GM12892 (cell line): ENCODE results near the gene MED29.

Experiments used
- POLR2A ChIP-seq: IDR thresholded peaks from 2 replicates; pipeline ENCODE4 v1.6.1; 2011; ENCODE audit warnings: low read depth, low read length, control low read depth
- POLR2AphosphoS5 ChIP-seq: IDR thresholded peaks from 2 replicates; pipeline ENCODE4 v1.6.1; 2011; ENCODE audit warnings: low read depth, low read length, control low read depth

GRCh38 chr19:39382991-39383828 lies 8.0 kb upstream of the MED29 start:
- TF ChIP-seq POLR2AphosphoS5 (no peak), POLR2A (no peak)
